MM.1S (cell line): ENCODE results near the gene GFM1.

Experiments used
- EZH2phosphoT487 ChIP-seq: fragments of 300-600 bp; sonication (generic); IDR thresholded peaks from 2 replicates; pipeline ENCODE4 v1.6.1; 2018; ENCODE audit warnings: antibody characterized with exemption, low read length
- TF ChIP-seq, protein P1 (sequence below): fragments of 300-600 bp; sonication (generic); IDR thresholded peaks from 2 replicates; pipeline ENCODE4 v1.5.1; 2016; ENCODE audit warnings: antibody characterized with exemption, low read length, mixed read lengths

DNA sequence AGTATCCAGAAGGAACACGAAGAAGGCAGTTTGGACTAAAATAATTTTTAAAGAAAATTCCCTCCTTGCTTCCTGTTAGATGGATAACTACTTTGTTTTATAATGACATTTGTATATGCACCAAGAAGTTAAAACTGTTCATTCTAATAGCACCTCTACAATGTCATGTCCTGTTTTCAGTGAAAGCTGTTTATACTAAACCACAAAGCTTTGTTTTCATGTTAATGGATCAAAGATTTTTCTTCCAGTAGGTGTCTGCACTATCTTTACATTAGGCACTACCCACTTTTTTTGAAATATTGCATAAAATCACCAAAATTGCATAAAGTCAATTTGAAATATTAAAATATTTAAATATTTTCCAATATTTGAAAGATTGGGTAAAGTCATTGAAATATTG, 77.8 kb downstream of the GFM1 start:
- TF ChIP-seq EZH2phosphoT487 = no peak
- TF ChIP-seq, protein P1, sequence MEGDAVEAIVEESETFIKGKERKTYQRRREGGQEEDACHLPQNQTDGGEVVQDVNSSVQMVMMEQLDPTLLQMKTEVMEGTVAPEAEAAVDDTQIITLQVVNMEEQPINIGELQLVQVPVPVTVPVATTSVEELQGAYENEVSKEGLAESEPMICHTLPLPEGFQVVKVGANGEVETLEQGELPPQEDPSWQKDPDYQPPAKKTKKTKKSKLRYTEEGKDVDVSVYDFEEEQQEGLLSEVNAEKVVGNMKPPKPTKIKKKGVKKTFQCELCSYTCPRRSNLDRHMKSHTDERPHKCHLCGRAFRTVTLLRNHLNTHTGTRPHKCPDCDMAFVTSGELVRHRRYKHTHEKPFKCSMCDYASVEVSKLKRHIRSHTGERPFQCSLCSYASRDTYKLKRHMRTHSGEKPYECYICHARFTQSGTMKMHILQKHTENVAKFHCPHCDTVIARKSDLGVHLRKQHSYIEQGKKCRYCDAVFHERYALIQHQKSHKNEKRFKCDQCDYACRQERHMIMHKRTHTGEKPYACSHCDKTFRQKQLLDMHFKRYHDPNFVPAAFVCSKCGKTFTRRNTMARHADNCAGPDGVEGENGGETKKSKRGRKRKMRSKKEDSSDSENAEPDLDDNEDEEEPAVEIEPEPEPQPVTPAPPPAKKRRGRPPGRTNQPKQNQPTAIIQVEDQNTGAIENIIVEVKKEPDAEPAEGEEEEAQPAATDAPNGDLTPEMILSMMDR = no peak
